ENCODE results near the gene LRPAP1.

Gene LRPAP1

GRCh38 chr4:3498901-3499510 is 33.2 kb downstream of the LRPAP1 start:
- DNase-seq, result no peak

- DNase-seq, result no peak
These were observed 33.8 kb downstream of the LRPAP1 start for GRCh38 chr4:3498407-3498806.

GRCh38 chr4:3497523-3498389 is 34.5 kb downstream of the LRPAP1 start:
- DNase-seq, result no peak

GRCh38 chr4:3497095-3497494 is 35.1 kb downstream of the LRPAP1 start:
- no peak for DNase-seq

- no peak for DNase-seq
These were observed 36.2 kb downstream of the LRPAP1 start for GRCh38 chr4:3496021-3496420.

- DNase-seq, result no peak
These were observed 36.8 kb downstream of the LRPAP1 start for GRCh38 chr4:3495204-3495975.

GRCh38 chr4:3494462-3494871 is 37.8 kb downstream of the LRPAP1 start:
- no peak for DNase-seq

- no peak for DNase-seq
These were observed 38.3 kb downstream of the LRPAP1 start for GRCh38 chr4:3493720-3494461.

- no peak for DNase-seq
These were observed 39.2 kb downstream of the LRPAP1 start for GRCh38 chr4:3492741-3493719.

GRCh38 chr4:3491681-3492405 is 40.4 kb downstream of the LRPAP1 start:
- DNase-seq, result no peak

GRCh38 chr4:3489451-3489962 is 42.7 kb downstream of the LRPAP1 start:
- DNase-seq, result no peak

GRCh38 chr4:3488820-3489219 is 43.4 kb downstream of the LRPAP1 start:
- DNase-seq, result no peak

- no peak for DNase-seq
These were observed 44.4 kb downstream of the LRPAP1 start for GRCh38 chr4:3487861-3488260.

- DNase-seq, result no peak
These were observed 45.4 kb downstream of the LRPAP1 start for GRCh38 chr4:3486541-3487540.

GRCh38 chr4:3485886-3486540 is 46.2 kb downstream of the LRPAP1 start:
- DNase-seq, result no peak

GRCh38 chr4:3485011-3485791 is 47.0 kb downstream of the LRPAP1 start:
- DNase-seq, result no peak

GRCh38 chr4:3484057-3484973 is 47.9 kb downstream of the LRPAP1 start:
- DNase-seq, result no peak

Data from left hindlimb (tissue), 1 donor.